GM18499 (cell line): ENCODE data around the gene CD99.
"Not testable (repeated sequence)": the region's sequence is repeated elsewhere in the genome, so short reads cannot be mapped to it uniquely, and the experiment has no call there.

ENCODE experiments used
- ATAC-seq: cut with Tn5 transposase; IDR thresholded peaks from one replicate; pipeline ENCODE4 v1.9.1; 2021; ENCODE audit warnings: moderate number of reproducible peaks; ENCODE audit not compliant: insufficient read depth, unreplicated experiment

Gene CD99

GRCh38 chrX:2764766-2765548 lies 73.9 kb downstream of the CD99 start:
- not testable (repeated sequence) for ATAC-seq

GRCh38 chrX:2765549-2765830 lies 74.4 kb downstream of the CD99 start:
- ATAC-seq, result no peak

- ATAC-seq, result no peak
These were observed 75.8 kb downstream of the CD99 start for GRCh38 chrX:2766906-2767305.

- no peak for ATAC-seq
These were observed 76.7 kb downstream of the CD99 start for GRCh38 chrX:2767631-2768455.

GRCh38 chrX:2769615-2770014 lies 78.5 kb downstream of the CD99 start:
- no peak for ATAC-seq

GRCh38 chrX:2773166-2774055 lies 82.3 kb downstream of the CD99 start:
- not testable (repeated sequence) for ATAC-seq

GRCh38 chrX:2774057-2774456 lies 83.0 kb downstream of the CD99 start:
- no peak for ATAC-seq

GRCh38 chrX:2774776-2775175 lies 83.7 kb downstream of the CD99 start:
- ATAC-seq, result no peak

GRCh38 chrX:2780472-2781225 lies 89.6 kb downstream of the CD99 start:
- ATAC-seq, result not testable (repeated sequence)

- no peak for ATAC-seq
These were observed 90.1 kb downstream of the CD99 start for GRCh38 chrX:2781226-2781571.

GRCh38 chrX:2781698-2782097 lies 90.6 kb downstream of the CD99 start:
- no peak for ATAC-seq

GRCh38 chrX:2782171-2782570 lies 91.1 kb downstream of the CD99 start:
- ATAC-seq, result no peak

GRCh38 chrX:2782778-2783177 lies 91.7 kb downstream of the CD99 start:
- no peak for ATAC-seq

GRCh38 chrX:2784026-2784425 lies 92.9 kb downstream of the CD99 start:
- ATAC-seq, result no peak

GRCh38 chrX:2785538-2785937 lies 94.4 kb downstream of the CD99 start:
- ATAC-seq, result no peak

- ATAC-seq, result no peak
These were observed 97.9 kb downstream of the CD99 start for GRCh38 chrX:2788980-2789379.

GRCh38 chrX:2789569-2789968 lies 98.5 kb downstream of the CD99 start:
- ATAC-seq, result no peak
